Measurements from ENCODE around the gene LIN7A.

LIN7A gene

DNA sequence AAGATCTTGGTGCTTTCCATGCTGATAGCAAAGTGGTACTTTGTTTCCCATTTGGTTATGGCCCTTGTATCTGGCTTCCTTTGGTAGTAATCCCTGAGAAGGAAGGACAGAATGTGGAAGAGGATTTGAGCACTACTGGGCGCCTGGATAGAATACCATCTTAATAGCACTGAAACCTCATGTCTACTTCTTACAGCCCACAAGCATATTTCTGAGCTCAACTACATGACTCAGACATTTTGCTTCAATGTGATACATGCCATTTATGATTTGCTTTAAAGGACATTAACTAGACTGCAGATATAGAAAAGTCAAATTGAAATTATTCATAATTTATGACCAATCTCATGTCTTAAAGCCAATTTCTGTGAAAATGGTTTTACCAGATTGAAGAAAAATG is 80.4 kb downstream of the LIN7A start:
- no peak for DNase-seq

DNA sequence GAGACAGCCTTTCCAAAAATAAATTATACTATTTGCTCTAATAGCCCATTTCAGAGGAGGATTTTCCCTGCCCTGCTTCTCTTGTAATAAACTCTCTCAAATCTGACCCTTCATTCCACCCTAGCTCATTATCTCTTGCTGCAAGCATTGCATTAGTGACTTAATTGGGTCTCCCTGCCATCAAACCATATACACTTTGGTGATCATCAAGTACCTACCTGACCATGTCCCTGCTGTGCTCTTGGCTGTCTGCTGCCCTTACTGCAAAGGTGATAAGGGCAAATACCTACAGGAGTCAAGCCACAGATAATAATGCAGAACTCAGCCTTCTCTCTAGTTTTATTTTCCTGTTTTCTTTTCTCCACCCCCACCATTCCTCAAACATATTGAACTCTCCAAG is 88.4 kb downstream of the LIN7A start:
- DNase-seq = no peak

DNA sequence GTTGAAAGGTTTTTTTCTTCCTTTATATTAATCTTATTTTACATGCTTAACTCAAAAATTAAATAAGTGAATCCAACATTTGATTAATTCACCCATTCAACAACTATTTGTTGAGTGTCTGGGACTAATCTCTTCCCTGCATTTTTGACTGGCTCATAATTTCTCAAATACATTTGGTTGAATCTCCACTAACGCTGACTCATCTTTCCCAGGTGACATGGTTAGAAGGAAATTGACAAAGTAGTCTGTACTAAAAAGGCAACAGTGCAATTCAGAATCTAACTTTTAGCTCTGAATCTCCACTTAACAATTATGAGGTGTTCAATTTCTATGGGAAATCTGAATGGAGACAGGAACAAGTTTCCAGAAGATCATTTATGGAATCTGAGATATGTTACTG is 88.9 kb downstream of the LIN7A start:
- no peak for DNase-seq

DNA sequence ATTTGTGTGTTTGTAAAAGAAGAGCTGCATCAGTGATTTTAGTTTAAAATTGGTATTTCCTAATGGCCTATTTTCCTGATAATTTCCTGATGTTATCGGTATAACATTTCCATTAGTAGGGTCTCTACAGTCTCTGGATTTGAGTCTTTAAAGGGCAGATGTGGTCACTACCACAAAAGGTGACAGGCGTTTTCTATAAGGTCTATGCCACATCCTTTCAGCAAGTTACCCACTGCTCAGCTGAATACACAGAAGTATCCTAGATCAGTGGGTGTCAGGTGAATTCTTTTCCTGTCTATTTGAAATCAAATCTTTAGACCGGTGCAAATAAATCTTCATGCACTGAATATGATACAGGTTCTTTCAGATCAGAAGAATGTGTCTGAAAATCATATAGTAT is 90.2 kb downstream of the LIN7A start:
- no peak for DNase-seq

DNA sequence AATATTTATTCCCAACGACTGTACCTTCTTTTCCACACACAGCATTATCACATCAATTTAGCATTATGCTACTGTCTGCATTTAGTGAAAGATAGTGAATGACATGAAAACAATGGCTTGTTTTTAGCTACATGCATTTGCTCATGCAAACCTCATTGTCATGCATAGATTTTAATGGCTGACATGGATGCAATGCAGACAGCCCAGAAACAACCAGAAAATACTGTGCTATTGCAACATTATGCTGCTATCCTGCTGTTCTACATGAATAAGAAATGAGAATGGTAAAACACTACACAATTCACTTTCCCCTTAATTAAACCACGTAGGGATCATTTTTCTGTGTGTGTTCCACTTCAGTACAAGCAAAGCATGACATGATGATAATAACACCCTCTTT is 90.8 kb downstream of the LIN7A start:
- DNase-seq = no peak

DNA sequence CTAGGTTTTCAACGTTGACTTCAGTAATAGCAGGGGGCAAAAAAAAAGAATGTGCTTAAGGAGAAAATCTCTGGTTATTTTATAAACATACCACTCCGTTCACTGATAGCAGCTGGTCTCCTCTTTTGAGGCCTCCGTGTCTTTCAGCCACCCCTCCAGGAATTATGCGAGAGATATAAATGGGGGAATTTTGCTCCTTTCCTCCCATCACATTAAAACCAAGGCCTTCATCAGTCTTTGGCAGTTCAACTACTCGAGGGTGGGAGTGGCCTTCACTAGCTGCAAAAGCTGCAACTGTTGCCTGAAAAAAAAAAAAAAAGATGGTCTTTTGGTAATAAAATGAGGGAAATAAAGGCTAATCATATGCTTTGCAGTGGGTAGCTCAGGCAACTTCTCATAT is 92.1 kb downstream of the LIN7A start:
- DNase-seq = no peak

DNA sequence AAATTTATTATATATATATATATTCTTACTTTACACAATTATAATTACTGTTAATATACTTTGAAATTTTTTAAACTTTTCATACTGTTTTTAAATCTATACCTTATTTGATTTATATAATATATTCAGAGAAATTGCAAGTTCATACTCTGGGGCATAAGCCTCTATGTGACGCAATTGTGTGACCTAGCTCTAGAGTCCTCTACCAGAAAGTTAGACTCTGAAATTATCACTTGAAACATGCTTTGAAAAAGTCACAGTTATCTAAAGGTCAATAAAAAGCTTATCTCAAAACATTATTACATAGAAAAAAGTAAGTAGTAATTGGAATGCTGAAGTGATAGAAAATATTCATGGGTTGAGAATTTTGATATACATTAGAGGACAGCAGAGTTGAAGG is 93.8 kb downstream of the LIN7A start:
- DNase-seq = no peak

DNA sequence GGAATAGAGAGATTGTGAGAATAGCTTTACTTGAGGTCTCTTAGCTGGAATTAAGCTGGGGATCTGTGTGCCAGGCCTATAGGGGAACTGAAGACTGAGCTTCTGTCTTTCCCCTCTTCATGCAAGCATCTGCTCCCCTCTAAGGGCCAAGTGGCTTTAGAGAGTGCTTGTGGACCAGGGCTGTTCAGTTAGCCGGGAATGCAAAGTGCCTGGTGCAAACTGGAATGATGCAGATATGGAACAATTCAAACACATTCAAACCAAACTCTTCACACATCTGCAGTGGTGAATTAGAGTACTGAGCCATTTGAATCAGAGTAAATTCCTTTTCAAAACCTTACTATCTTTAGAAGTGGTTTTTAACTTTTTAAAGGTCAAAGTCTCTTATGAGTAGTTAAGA is 99.0 kb downstream of the LIN7A start:
- no peak for DNase-seq

GRCh38 chr12:80838024-80838658 is 99.6 kb downstream of the LIN7A start:
- no peak for DNase-seq

DNA sequence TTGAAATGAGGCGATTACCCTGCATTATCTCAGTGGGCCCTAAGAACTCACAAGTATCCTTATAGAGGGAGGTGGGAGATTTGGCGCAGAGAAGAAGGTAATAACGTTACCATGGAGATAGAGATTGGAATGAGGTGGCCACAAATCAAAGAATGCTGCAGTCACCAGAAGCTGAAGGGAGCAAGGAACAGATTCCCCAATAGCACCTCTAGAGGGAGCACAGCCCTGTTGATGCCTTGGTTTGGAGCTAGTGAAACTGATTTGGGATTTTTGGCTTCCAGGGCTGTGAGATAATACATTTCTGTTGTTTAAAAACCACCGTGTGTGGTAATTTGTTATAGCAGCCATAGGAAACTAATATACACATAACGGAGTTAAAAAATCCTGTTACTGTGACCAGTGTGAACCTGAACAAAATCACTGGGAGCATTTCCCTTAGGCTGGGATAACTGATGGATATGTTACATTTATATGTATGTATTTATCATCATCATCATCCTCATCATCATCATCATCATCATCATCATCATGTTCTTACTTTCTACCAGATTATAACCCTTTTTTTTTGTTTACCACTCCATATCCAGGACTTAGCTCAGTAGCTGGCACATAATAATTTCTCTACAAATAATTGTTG is 100.3 kb downstream of the LIN7A start:
- DNase-seq = no peak

- DNase-seq = no peak
Measured at GRCh38 chr12:80834724-80835123, 103.0 kb downstream of the LIN7A start.

GRCh38 chr12:80830533-80831088 is 107.1 kb downstream of the LIN7A start:
- no peak for DNase-seq

DNA sequence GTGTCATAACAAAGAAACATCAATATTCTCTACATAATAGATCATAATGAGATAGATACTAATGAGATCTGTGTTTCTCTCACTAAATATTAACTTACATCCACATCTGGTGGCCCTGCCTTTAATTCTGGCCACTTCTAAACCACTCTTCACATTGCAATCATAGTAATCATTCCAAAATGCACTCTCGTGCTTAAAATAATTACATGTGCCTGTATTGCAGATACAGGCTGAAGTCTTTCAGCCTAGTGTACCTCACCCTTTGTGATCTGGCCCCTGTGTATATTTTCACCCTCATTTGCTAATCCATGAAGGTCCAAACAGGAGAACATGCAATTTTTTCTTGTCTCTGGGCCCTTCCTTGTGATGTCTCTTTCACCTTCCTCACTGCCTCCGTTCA is 108.0 kb downstream of the LIN7A start:
- no peak for DNase-seq

DNA sequence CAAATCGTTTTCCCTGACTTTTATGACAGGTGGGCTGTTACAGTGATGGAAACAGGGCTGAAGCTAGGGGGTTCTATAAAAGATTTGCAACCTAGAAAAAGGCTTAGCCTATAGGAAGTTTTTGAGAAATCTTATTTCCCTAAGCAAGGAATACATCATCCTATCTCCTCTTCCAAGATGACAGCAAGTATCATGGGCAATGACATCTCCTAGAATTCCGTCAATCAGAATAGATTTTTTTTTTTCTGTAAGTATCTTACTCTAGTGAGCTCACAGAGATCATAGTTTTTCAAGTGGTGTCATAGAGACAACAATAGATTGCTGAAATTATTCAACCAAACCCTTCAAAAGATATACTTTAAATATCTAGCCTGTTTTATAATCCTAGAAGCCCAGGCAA is 112.2 kb downstream of the LIN7A start:
- DNase-seq = no peak

- no peak for DNase-seq
Measured at GRCh38 chr12:80823393-80823792, 114.3 kb downstream of the LIN7A start.

DNA sequence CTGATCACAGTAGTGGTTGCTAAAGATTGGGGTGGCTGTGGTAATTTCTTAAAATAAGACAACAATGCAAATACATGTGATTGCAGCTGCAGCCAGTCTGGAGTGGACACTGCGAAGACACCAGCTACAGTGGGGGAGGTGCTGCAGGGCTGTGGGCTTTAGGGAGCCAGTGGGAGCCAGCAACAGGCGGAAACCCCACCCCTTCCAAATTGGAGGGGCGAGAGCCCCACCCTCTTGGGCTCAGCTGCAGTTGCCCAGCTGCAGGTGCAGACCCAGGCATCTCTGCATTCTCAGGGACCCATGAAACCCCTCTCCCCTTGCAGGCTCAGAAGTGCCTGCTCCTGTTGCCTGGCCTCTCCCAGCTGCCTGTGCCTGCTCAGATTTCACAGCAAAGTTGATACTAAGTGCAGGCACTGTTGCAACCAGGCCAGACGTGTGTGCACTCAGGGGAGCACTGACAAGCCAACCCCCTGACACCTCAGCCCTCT is 116.2 kb downstream of the LIN7A start:
- no peak for DNase-seq

GRCh38 chr12:80818878-80819277 is 118.9 kb downstream of the LIN7A start:
- DNase-seq = no peak

- DNase-seq = no peak
Measured at GRCh38 chr12:80815351-80815750, 122.4 kb downstream of the LIN7A start.

GRCh38 chr12:80814453-80814852 is 123.3 kb downstream of the LIN7A start:
- no peak for DNase-seq

DNA sequence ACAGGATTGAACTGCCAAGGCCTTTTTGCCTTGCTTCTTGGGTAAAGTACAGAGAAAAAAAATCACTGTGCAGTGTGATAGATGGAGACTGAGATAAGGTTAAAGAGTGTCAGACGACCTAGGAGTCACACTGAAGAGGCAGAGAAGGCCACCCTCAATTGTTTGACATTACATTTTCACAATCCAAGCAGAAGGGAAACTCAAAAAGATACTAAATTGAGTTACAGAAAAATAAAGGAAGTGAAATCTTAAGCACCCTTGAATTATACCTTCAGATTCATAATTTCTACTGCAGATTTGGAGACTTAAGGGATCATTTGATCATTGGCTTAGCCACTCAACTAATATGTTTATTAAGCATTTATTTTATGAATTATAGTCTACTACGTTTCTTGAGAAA is 123.9 kb downstream of the LIN7A start:
- no peak for DNase-seq

GRCh38 chr12:80811957-80812708 is 125.6 kb downstream of the LIN7A start:
- no peak for DNase-seq

DNA sequence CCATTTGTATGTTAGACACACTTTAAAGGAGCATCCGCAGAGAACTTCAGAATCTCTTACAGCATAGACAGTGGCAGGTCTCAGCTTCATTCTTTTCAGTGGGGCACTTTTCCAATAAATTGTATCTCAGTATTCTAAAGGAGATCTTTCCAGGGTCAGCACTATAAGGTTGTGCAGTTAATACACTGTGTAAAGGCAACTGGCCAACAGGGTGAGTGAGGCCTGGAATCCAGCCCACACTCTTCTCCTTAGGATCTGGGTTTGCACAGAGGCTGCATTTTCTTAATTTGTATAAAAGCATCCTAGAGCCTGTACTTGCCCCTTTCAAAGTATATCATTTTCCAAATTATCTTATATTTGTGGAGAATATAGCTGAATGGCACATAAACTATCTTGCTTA is 126.9 kb downstream of the LIN7A start:
- DNase-seq = no peak

GRCh38 chr12:80807640-80808288 is 130.0 kb downstream of the LIN7A start:
- no peak for DNase-seq
